ENCODE data around the gene ZFPM1. TPM values are rescaled to one million over a fixed set of nuclear protein-coding genes. Genes with fewer than 3 reads are reported as not detected.

The ZFPM1 gene
- total RNA-seq: 0.30 and 0.97 TPM in 2 replicates

GRCh38 chr16:88453217-88453531, at the start of gene ZFPM1:
ZFPM1 (plus strand) TSS chr16:88453280; CDS start chr16:88453639, 359 bp downstream.

GRCh38 chr16:88569985-88570690, 117.1 kb downstream of the ZFPM1 start, which contains the start of gene ZC3H18:
ZC3H18 (plus strand) TSS chr16:88570403; CDS start chr16:88577124, 6,721 bp downstream.

Other genes starting within 250 kb of the ZFPM1 start
- gene ZNF469, start 70.3 kb upstream of the ZFPM1 start, total RNA-seq: 1.1 and 1.6 TPM in 2 replicates
- 10.1 and 12.5 TPM in 2 replicates for gene ZC3H18, start 117.1 kb downstream of the ZFPM1 start, total RNA-seq
- not detected in 2 replicates for gene IL17C, start 185.3 kb downstream of the ZFPM1 start, total RNA-seq
- 27.1 and 97.4 TPM in 2 replicates for gene CYBA, start 197.8 kb downstream of the ZFPM1 start, total RNA-seq
- gene MVD, start 209.8 kb downstream of the ZFPM1 start, total RNA-seq: 79.2 and 82.8 TPM in 2 replicates
- gene SNAI3, start 233.2 kb downstream of the ZFPM1 start, total RNA-seq: 0.32 TPM in 1 of 2 replicates, not detected in the other

Data from epithelial cell of umbilical artery (primary cell).